ENCODE data around the gene MAN2B2. TPM values are rescaled to one million over a fixed set of nuclear protein-coding genes. Genes with fewer than 3 reads are reported as not detected.

Gene MAN2B2
- total and polyA plus RNA-seq, 2 experiments from 2014 or later: 22.2 to 24.0 TPM

DNA sequence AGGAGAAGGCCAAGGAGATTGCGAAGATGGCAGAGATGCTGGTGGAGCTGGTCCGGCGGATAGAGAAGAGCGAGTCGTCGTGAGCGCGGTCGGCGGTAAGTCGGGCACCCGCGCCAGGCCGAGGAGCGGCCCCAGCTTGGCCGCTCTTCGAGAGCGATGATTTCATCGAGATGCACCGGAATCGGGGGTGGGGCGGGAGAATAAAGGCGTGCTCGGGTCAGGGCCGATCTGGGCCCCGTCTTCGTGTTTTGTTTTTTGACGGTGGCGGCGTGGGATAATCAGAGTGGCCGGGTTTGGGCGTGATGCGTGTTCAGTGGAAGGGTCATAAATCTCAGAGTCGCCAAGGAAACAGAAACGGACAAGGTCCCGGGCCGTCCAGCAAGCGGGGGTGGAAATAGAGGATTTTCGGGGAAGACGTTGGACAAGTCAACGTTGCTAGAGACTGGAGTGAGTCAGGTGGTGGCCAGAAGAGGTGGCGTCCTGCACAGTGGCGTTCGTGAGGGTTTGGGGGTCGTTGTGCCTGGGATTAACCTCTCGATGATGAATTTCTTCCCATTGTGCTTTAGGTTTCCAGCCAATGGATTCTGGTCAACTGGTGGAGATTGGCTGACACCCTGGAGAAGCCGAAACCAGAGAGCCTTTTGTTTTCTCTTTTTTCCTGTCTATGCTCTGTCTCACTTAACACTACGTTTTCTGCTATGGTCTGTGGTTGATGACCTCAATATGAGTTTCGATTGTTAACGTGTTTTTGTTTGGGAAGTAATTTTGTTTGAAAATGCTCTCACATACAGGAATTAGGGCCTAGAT, 66.4 kb downstream of the MAN2B2 start:
- 4% methylated on average over 41 of the region's 50 CpGs for WGBS (ENCODE audit: low lambda C conversion rate, missing lambda C conversion rate)
- Histone ChIP-seq H3K4me2 (peak overlapping the region; percentile 87), H3K79me2 (peaks cover 39% of the 10 kb centered on the region), H3K36me3 (replicated peaks; ENCODE audit: insufficient read depth, low read depth) (no peaks in the 10 kb centered on the region), H3K9me2 (replicated peaks; ENCODE audit: insufficient read depth) (no peaks in the 10 kb centered on the region), H3K27ac (peak overlapping the region; percentile 97), H4K20me1 (ENCODE audit: insufficient read depth, poor library complexity, severe bottlenecking) (peaks cover 22% of the 10 kb centered on the region), H3K4me3 (peak overlapping the region; percentile 71), H3K9me3 (ENCODE audit: low read depth) (no peaks in the 10 kb centered on the region), H3K27me3 (no peaks in the 10 kb centered on the region), H3K4me1 (ENCODE audit: insufficient read depth) (peaks cover 10% of the 10 kb centered on the region), H2AFZ (peak overlapping the region; percentile 50)
- TF ChIP-seq EZH2 (IDR thresholded peaks at IDR 0.05; ENCODE audit: borderline replicate concordance) (no peak), EZH2phosphoT487 (IDR thresholded peaks at IDR 0.05; ENCODE audit: low read depth, severe bottlenecking, unreplicated experiment) (no peak)
- TF ChIP-seq, protein P1, sequence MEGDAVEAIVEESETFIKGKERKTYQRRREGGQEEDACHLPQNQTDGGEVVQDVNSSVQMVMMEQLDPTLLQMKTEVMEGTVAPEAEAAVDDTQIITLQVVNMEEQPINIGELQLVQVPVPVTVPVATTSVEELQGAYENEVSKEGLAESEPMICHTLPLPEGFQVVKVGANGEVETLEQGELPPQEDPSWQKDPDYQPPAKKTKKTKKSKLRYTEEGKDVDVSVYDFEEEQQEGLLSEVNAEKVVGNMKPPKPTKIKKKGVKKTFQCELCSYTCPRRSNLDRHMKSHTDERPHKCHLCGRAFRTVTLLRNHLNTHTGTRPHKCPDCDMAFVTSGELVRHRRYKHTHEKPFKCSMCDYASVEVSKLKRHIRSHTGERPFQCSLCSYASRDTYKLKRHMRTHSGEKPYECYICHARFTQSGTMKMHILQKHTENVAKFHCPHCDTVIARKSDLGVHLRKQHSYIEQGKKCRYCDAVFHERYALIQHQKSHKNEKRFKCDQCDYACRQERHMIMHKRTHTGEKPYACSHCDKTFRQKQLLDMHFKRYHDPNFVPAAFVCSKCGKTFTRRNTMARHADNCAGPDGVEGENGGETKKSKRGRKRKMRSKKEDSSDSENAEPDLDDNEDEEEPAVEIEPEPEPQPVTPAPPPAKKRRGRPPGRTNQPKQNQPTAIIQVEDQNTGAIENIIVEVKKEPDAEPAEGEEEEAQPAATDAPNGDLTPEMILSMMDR (IDR thresholded peaks at IDR 0.05; ENCODE audit: poor library complexity): no peak
- peak; percentile 75 for DNase-seq (ENCODE audit: low spot score)

- peaks cover 10% of the 10 kb centered on the region for H3K4me1 ChIP-seq (ENCODE audit: insufficient read depth)
- peaks cover 39% of the 10 kb centered on the region for H3K79me2 ChIP-seq
- WGBS (ENCODE audit: low lambda C conversion rate, missing lambda C conversion rate): 56% methylated on average over 5 of the region's 5 CpGs
- H3K4me3 ChIP-seq: peak overlapping the region; percentile 71
- H3K9me2 ChIP-seq (replicated peaks; ENCODE audit: insufficient read depth): no peaks in the 10 kb centered on the region
- no peak for DNase-seq (ENCODE audit: low spot score)
- TF ChIP-seq EZH2 (IDR thresholded peaks at IDR 0.05; ENCODE audit: borderline replicate concordance): no peak
- TF ChIP-seq EZH2phosphoT487 (IDR thresholded peaks at IDR 0.05; ENCODE audit: low read depth, severe bottlenecking, unreplicated experiment): no peak
- TF ChIP-seq, protein P1 (IDR thresholded peaks at IDR 0.05; ENCODE audit: poor library complexity): no peak
- H3K36me3 ChIP-seq (replicated peaks; ENCODE audit: insufficient read depth, low read depth): no peaks in the 10 kb centered on the region
- H4K20me1 ChIP-seq (ENCODE audit: insufficient read depth, poor library complexity, severe bottlenecking): peaks cover 22% of the 10 kb centered on the region
- no peak overlapping the region for H2AFZ ChIP-seq
- no peaks in the 10 kb centered on the region for H3K27me3 ChIP-seq
- H3K4me2 ChIP-seq: peak overlapping the region; percentile 87
- peak overlapping the region; percentile 97 for H3K27ac ChIP-seq
- H3K9me3 ChIP-seq (ENCODE audit: low read depth): no peaks in the 10 kb centered on the region
Measured at GRCh38 chr4:6641971-6642320, 67.0 kb downstream of the MAN2B2 start.

DNA sequence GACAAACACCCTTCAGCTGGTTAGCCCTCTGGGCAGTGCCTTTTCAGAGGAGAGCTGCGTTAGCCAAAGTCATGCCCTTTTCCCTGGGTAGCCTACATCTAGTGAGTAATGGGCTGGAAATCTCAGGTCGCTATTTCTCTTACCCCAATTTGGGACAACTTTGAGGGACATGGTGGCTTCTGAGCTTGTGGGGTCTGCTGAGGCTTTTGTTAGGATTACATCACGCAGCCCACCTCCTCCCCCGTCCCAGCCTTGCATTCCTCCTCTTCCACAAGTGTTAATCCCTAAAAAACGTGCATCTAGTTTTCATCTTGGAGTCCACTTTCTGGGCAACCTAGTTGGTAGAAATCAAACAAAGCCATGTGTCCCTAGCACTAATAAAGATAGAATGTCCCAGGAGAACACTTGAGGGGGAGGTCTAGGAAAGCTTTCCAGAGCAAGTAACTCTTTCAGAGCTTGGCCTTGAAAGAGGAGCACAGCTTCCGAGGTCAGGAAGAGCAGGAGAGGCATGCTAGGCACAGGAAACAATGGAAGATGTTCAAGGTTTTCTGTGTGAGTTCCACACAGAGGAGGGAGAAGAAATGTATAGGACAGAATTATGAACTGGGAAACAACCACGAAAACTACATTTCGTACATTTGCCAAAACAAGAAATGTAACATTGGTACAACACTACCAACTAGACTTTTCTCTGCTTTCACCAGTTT, 68.3 kb downstream of the MAN2B2 start:
- Histone ChIP-seq H3K27me3 (no peaks in the 10 kb centered on the region), H3K4me2 (peak overlapping the region; percentile 87), H3K9me2 (replicated peaks; ENCODE audit: insufficient read depth) (no peaks in the 10 kb centered on the region), H3K4me3 (no peak overlapping the region), H3K9me3 (ENCODE audit: low read depth) (no peaks in the 10 kb centered on the region), H3K4me1 (ENCODE audit: insufficient read depth) (peaks cover 10% of the 10 kb centered on the region), H3K27ac (no peak overlapping the region), H2AFZ (no peak overlapping the region), H4K20me1 (ENCODE audit: insufficient read depth, poor library complexity, severe bottlenecking) (peaks cover 22% of the 10 kb centered on the region), H3K79me2 (peaks cover 39% of the 10 kb centered on the region), H3K36me3 (replicated peaks; ENCODE audit: insufficient read depth, low read depth) (no peaks in the 10 kb centered on the region)
- WGBS (ENCODE audit: low lambda C conversion rate, missing lambda C conversion rate): 80% methylated on average over 8 of the region's 8 CpGs
- TF ChIP-seq, protein P1 (IDR thresholded peaks at IDR 0.05; ENCODE audit: poor library complexity): no peak
- TF ChIP-seq EZH2 (IDR thresholded peaks at IDR 0.05; ENCODE audit: borderline replicate concordance) (no peak), EZH2phosphoT487 (IDR thresholded peaks at IDR 0.05; ENCODE audit: low read depth, severe bottlenecking, unreplicated experiment) (no peak)
- DNase-seq (ENCODE audit: low spot score): no peak

Data from hepatocyte (in vitro differentiated cells).